GF-D8 (cell line): ENCODE data around the gene RAB44.

Source experiments
- DNase-seq: peaks from one replicate; lab custom pipeline; 2025; lab: John Stamatoyannopoulos, UW

Gene RAB44

DNA sequence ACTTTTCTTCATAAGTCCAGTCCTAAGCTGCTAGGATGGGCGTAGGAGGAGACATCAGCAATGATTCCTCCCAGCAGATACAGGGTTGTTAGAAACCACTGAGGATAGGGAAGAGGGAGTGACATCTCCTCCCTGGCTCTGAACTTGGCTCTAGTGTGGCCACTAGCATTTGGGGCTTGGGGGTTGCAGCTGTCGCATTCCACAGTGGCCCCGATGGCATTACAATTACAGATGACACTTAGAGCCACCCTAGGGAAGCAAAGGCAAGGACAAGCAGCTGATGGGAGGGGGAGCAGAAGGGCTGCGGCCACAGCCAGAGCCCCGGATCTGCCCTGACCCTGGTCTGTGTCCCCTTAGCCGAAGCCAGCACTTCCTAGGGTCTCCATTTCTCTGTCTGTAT lies 28.6 kb upstream of the RAB44 start:
- no peak for DNase-seq

GRCh38 chr6:36670271-36670670 lies 27.4 kb upstream of the RAB44 start:
- DNase-seq: no peak

DNA sequence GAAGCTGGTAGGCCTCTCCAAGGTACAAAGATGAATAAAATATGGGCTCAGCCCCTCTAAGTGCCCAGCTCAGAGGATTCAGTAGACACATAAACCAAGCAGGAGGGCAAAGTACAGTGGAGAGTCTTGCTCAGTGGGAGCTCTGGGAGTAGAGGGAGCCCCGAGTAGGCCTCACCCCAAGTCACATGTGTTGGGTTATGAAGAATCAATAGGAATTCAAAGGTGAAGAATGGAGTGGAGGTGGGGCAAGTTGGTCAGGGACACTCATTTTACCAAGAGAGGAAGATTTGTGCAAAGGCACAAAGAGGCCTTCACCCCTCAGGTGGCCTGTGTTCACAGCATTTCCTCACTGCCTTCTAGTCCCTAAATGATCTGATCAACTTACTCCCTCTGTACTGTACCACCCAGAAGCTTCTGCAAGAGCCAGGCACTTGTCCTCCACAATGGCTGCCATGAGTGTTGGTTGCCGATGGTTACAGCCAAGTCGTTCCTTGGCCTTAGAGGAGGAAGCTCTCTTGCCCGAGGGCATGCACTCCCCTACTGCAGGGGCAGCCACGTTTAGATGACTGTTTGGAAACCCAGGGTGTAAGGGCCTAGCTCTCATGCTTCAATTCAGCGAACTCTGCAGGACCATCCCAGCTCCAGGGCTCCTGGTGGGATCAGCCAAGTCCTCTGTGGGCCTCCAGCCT lies 25.8 kb upstream of the RAB44 start:
- no peak for DNase-seq

- DNase-seq: no peak
Measured at GRCh38 chr6:36673882-36674281, 23.7 kb upstream of the RAB44 start.

DNA sequence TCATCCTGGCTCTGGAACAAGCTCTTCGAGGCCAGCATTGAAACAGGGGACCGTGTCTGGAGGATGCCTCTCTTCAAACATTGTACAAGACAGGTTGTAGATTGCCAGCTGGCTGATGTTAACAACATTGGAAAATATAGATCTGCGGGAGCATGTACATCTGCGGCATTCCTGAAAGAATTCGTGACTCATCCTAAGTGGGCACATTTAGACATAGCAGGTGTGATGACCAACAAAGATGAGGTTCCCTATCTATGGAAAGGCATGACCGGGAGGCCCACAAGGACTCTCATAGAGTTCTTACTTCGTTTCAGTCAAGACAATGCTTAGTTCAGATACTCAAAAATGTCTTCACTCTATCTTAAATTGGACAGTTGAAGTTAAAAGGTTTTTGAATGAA lies 22.7 kb upstream of the RAB44 start:
- DNase-seq: no peak

DNA sequence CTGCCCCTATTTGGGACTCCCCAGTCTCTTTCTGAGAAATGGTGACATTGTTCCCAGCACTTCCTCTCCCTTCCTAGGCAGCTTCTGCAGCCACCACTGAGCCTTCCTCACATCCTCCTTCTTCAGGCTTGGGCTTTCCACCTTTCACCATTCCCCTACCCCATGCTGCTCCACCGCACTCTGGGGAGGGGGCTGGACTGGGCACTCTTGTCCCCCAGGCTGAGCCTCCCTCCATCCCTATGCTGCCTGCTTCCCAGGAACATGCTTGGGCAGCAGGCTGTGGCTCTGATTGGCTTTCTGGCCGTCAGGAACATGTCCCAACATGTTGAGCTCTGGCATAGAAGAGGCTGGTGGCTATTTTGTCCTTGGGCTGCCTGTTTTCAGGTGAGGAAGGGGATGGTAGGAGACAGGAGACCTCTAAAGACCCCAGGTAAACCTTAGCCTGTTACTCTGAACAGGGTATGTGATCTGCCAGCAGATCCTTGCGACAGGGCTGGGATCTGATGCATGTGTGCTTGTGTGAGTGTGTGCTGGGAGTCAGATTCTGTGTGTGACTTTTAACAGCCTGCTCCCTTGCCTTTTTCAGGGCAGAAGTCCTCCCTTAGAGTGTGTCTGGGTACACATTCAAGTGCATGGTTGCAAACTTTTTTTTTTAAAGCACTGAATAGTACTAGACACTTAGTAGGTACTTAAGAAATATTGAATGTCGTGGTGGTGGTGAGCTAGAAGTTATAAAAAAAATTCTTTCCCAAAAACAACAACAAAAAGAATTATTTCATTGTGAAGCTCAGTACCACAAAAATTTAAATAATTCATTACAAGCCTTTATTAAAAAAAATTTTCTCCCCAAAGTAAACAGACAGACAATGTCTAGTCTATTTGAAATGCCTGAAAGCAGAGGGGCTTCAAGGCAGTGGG lies 21.2 kb upstream of the RAB44 start:
- no peak for DNase-seq

GRCh38 chr6:36677059-36677749 lies 20.4 kb upstream of the RAB44 start:
- no peak for DNase-seq

GRCh38 chr6:36677753-36678487 lies 19.7 kb upstream of the RAB44 start:
- DNase-seq: no peak

DNA sequence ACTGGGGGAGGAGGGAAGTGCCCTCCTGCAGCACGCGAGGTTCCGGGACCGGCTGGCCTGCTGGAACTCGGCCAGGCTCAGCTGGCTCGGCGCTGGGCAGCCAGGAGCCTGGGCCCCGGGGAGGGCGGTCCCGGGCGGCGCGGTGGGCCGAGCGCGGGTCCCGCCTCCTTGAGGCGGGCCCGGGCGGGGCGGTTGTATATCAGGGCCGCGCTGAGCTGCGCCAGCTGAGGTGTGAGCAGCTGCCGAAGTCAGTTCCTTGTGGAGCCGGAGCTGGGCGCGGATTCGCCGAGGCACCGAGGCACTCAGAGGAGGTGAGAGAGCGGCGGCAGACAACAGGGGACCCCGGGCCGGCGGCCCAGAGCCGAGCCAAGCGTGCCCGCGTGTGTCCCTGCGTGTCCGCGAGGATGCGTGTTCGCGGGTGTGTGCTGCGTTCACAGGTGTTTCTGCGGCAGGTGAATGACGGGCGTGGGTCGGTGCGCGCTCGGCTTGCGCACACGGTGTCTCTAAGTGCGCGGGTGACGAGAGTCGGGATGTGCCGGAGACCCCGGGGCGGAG lies 19.1 kb upstream of the RAB44 start, which contains the start of gene CDKN1A:
Gene CDKN1A, plus strand, starts transcription at position 227 of the 555 bp plus-strand sequence. CDS start 5,388 bp downstream, outside the sequence.
- peak; percentile 61 for DNase-seq

DNA sequence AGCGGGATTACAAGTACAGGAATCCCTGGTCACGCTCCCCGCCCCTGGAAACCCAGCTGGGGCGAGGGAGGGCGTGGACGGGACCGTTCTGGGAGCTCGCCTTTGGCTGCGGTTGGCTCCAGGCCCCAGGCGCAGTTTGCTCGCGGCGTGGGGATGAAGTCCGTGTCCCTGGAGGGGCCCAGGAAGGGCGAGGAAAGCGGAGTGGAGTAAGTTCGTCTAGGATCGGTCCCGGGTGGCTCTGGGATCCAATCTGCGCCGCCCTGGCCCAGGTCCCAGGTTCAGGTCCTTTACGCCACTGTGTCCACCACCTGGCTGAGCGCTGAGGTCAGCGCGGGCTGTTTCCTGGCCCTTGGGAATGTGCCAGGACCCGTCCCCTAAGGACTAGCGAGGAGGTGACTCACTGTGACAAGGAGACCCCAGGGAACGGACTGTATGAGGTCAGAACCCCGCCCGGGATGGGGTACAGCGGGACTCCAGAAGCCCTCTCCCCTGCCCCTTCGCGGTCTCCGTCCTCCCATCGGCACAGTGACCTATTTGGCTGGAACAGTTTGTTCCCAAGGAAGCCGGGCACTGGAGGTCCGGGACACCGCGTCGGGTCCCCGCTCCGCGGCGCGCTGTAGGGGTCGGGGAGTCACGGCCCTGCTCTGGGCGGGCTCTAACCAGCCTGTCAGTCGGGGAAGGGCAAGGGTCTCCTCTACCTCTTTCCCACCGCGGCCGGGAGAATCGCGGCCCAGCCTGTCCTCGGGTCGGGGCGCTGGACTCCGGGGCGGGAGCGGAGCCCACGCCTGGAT lies 18.4 kb upstream of the RAB44 start:
- no peak for DNase-seq

DNA sequence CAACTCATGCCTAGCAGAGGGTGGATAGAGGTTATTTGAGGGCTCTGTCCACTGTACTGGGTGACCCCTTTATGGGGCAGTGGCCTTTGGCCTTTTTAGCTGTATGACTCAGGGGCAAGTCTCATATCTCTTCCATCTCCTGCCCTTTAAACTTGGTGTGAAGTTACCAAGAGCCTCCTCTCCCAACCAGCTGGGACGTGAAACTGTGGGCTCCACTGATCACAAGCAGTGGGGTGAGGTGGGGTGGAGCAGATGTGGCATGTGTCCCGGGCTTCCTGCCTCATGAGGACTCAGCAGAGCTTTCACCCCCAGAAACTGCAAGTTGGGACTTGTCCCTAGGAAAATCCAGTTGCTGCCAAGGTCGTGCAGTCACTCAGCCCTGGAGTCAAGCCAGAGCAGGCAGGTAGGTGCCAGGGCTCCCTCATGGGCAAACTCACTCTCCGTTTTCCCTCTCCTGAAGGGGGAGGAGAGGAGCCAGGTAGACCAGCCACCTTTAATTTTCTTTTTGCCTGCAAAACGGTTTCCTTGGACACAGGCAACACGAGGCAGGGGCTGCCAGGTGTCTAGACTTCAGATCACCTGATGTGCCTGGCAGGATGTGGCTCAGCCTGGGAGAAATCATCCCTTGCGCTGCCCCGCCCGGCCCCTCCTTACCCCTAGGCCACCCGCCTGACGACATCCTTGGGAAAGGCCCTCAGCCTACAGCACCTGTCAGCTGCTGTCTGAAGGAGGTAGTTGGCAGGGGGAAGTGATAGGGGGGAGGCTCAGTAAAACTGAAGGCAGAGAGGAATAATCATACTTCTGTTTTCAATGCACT lies 15.1 kb upstream of the RAB44 start:
- DNase-seq: peak; percentile 53

DNA sequence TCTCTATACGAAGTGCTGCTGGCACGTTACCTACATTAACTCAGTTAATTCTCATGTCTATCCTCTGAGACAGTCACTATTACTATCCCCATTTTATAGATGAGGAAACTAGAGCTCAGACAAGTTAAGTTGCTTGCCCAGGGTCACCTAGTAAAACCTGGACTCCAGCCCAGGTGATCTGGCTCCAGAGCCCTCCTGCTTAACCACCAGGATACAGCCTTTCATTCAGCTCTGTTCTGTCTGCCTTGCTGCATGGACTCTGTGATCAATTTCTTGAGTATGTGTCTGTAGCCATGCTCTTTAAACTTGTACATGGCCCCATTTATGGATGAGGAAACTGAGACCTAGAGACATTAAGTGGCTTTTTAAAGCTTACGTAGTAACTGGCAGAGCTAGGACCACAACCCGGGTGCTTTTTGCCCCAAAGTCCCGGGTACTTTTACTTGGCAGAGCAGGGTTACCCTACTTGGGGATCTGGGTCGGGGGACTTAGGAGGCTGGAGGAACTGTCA lies 14.4 kb upstream of the RAB44 start:
- DNase-seq: no peak

GRCh38 chr6:36683656-36684446 lies 13.8 kb upstream of the RAB44 start:
- DNase-seq: no peak

- DNase-seq: no peak
Measured at GRCh38 chr6:36684447-36684812, 13.2 kb upstream of the RAB44 start.

GRCh38 chr6:36685166-36685924 lies 12.3 kb upstream of the RAB44 start:
- no peak for DNase-seq

- no peak for DNase-seq
Measured at GRCh38 chr6:36685926-36686667, 11.5 kb upstream of the RAB44 start.
